K562 (cell line): ENCODE results near the gene STAT6. TPM values are rescaled to one million over a fixed set of nuclear protein-coding genes. Genes with fewer than 3 reads are reported as not detected.

Source experiments
- COPS2 ChIP-seq: fragments of 450-650 bp; conservative IDR thresholded peaks from 2 replicates; pipeline ENCODE4 v1.6.1; 2016; ENCODE audit warnings: mild to moderate bottlenecking, moderate library complexity
- HMG20B ChIP-seq: fragments of 250-450 bp; sonication (Bioruptor Pico); IDR thresholded peaks from 2 replicates; pipeline ENCODE4 v1.5.0; 2021; ENCODE audit warnings: mild to moderate bottlenecking
- HSF4 ChIP-seq: fragments of 250-450 bp; sonication (Bioruptor Pico); IDR thresholded peaks from 2 replicates; pipeline ENCODE4 v2.1.2; 2022; ENCODE audit warnings: mild to moderate bottlenecking, moderate library complexity, borderline replicate concordance
- L3MBTL2 ChIP-seq: fragments of 450-650 bp; IDR thresholded peaks from 2 replicates; pipeline ENCODE4 v1.6.1; 2016; ENCODE audit warnings: mild to moderate bottlenecking, moderate library complexity
- RB1 ChIP-seq: fragments of 450-650 bp; IDR thresholded peaks from 2 replicates; pipeline ENCODE4 v1.6.1; 2017; ENCODE audit warnings: low read depth, mild to moderate bottlenecking
- SRF ChIP-seq, 2 experiments: fragments of 250-450, 450-650 bp in 1 of 2; sonication (Bioruptor Pico) in 1 of 2; sonication (generic) in 1 of 2; formaldehyde crosslinking; IDR thresholded peaks; 2 replicates each; pipeline versions ENCODE4 v1.5.0 to v1.5.1; 2020 to 2022; ENCODE audit warnings: mild to moderate bottlenecking in 1 of 2, missing genetic modification reagents in 1 of 2
- TCFL5 ChIP-seq: fragments of 250-450 bp; sonication (Bioruptor Pico); conservative IDR thresholded peaks from 2 replicates; pipeline ENCODE4 v1.6.1; 2021; ENCODE audit warnings: mild to moderate bottlenecking, moderate library complexity, matching md5 sums
- TEAD2 ChIP-seq: fragments of 450-650 bp; IDR thresholded peaks from 2 replicates; pipeline ENCODE4 v1.6.1; 2016; ENCODE audit warnings: missing genetic modification characterization, control low read depth, missing compliant biosample characterization
- ZBTB7A ChIP-seq: IDR thresholded peaks from 2 replicates; pipeline ENCODE4 v1.6.1; 2011; ENCODE audit warnings: low read depth, mild to moderate bottlenecking, low read length, moderate library complexity, borderline replicate concordance; ENCODE audit not compliant: control insufficient read depth
- ZKSCAN3 ChIP-seq: fragments of 250-450 bp; sonication (Bioruptor Pico); IDR thresholded peaks from 2 replicates; pipeline ENCODE4 v1.4.0; 2020
- ZNF174 ChIP-seq: fragments of 250-450 bp; sonication (Bioruptor Pico); IDR thresholded peaks from 2 replicates; pipeline ENCODE4 v1.4.0; 2020; ENCODE audit warnings: mild to moderate bottlenecking
- ZNF696 ChIP-seq: fragments of 250-450 bp; sonication (Bioruptor Pico); conservative IDR thresholded peaks from 2 replicates; pipeline ENCODE4 v1.4.0; 2020; ENCODE audit warnings: mild to moderate bottlenecking, moderate library complexity
- ZNF785 ChIP-seq: fragments of 250-450 bp; sonication (Bioruptor Pico); IDR thresholded peaks from 2 replicates; pipeline ENCODE4 v1.4.0; 2020; ENCODE audit warnings: mild to moderate bottlenecking
- polyA plus RNA-seq, 8 experiments: library from polyadenylated mRNA; depleted of rRNA in 4 of 8; stranded (reverse) in 5 of 8; unstranded in 3 of 8; fragments of >200 nt; fragmentation: Nextera tagmentation in 2 of 8; fragmentation: Illumina TruSeq in 1 of 8; extraction: Ambion mirVana in 2 of 8; extraction: Trizol in 1 of 8; gene quantifications; 2 replicates each; pipeline versions ENCODE4 v1.2.1 to v1.2.3, GENCODE V29; 2011 to 2014; ENCODE audit warnings: inconsistent platforms in 1 of 8, missing spikeins in 1 of 8
- total RNA-seq, 7 experiments: library from RNA; depleted of rRNA in 6 of 7; stranded (reverse); fragments of >200 nt in 6 of 7; fragmentation: Illumina TruSeq in 2 of 7; extraction: Trizol in 2 of 7; gene quantifications; 2 replicates each; pipeline versions ENCODE4 v1.2.1 to v1.2.3, GENCODE V29; 2011 to 2021; ENCODE audit warnings: low replicate concordance in 1 of 7
- TF ChIP-seq, protein P1 (sequence below): fragments of 250-450 bp; sonication (Bioruptor Pico); IDR thresholded peaks from 2 replicates; pipeline ENCODE4 v1.4.0; 2020
- TF ChIP-seq, protein P2 (sequence below): sonication (generic); formaldehyde crosslinking; IDR thresholded peaks from 2 replicates; pipeline ENCODE4 v1.8.0; 2022; ENCODE audit warnings: missing genetic modification reagents, mild to moderate bottlenecking, moderate library complexity, borderline replicate concordance
- TF ChIP-seq, protein P3 (sequence below): fragments of 450-650 bp; formaldehyde crosslinking; IDR thresholded peaks from 2 replicates; pipeline ENCODE4 v1.4.0; 2020; ENCODE audit warnings: mild to moderate bottlenecking, moderate library complexity
- TF ChIP-seq, protein P4 (sequence below): fragments of 250-450 bp; sonication (Bioruptor Pico); IDR thresholded peaks from 2 replicates; pipeline ENCODE4 v1.5.0; 2020; ENCODE audit warnings: mild to moderate bottlenecking
- TF ChIP-seq, protein P5 (sequence below): sonication (generic); formaldehyde crosslinking; IDR thresholded peaks from 2 replicates; pipeline ENCODE4 v1.8.0; 2023; ENCODE audit warnings: missing genetic modification reagents, mild to moderate bottlenecking, borderline replicate concordance

STAT6 gene
- total and polyA plus RNA-seq, 9 of the 15 experiments (the other 6 are each of a cell fraction or from before 2014, with no cell fraction given) = 2.4 to 49.5 (median 26.5) TPM

DNA sequence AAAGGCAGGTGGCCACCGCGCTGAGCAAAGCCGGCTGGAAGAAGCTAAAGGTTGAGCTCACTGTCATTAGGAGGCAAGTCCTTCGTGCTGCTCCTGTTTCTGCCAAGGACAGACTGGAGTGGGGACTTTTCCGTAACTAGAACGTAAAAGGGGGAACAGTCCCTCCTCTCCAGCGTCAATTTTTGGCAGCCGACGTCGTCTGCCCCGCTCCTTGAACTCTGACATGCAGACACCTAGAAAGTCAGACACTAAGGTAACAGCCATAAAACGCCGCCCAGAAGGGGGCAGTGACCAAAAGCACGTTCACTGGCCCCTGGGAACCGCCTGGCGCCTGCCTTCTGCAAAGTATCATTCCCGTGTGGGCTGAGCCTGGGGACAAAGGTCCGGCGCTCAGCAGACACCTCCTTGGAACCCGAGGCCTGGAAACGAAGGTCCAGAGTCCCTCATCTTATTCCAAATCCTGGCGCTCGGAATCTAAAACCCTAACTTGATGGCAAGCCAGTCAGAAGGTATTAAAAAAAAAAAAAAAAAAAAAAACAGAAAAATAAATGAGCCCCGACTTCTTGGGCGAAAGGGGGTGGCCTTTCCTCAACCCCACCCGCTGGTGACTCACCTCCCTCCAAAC is 16.1 kb upstream of the STAT6 start (continued):
- TF ChIP-seq TEAD2 (tag) = no peak
- TF ChIP-seq HMG20B = no peak
- TF ChIP-seq ZBTB7A = peak; percentile 52; the same call in 1 of the 2 replicates
- TF ChIP-seq, protein P1, sequence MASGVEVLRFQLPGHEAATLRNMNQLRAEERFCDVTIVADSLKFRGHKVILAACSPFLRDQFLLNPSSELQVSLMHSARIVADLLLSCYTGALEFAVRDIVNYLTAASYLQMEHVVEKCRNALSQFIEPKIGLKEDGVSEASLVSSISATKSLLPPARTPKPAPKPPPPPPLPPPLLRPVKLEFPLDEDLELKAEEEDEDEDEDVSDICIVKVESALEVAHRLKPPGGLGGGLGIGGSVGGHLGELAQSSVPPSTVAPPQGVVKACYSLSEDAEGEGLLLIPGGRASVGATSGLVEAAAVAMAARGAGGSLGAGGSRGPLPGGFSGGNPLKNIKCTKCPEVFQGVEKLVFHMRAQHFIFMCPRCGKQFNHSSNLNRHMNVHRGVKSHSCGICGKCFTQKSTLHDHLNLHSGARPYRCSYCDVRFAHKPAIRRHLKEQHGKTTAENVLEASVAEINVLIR (CRISPR knock-in tag) = no peak
- TF ChIP-seq ZNF174 = no peak
- TF ChIP-seq ZNF785 (CRISPR knock-in tag) = no peak
- no peak for TF ChIP-seq ZNF696 (CRISPR knock-in tag)
- TF ChIP-seq, protein P2, sequence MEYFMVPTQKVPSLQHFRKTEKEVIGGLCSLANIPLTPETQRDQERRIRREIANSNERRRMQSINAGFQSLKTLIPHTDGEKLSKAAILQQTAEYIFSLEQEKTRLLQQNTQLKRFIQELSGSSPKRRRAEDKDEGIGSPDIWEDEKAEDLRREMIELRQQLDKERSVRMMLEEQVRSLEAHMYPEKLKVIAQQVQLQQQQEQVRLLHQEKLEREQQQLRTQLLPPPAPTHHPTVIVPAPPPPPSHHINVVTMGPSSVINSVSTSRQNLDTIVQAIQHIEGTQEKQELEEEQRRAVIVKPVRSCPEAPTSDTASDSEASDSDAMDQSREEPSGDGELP (CRISPR knock-in tag) = no peak
- TF ChIP-seq COPS2 = no peak
- no peak for TF ChIP-seq HSF4 (CRISPR knock-in tag)
- no peak for TF ChIP-seq ZKSCAN3 (CRISPR knock-in tag)
- TF ChIP-seq, protein P3, sequence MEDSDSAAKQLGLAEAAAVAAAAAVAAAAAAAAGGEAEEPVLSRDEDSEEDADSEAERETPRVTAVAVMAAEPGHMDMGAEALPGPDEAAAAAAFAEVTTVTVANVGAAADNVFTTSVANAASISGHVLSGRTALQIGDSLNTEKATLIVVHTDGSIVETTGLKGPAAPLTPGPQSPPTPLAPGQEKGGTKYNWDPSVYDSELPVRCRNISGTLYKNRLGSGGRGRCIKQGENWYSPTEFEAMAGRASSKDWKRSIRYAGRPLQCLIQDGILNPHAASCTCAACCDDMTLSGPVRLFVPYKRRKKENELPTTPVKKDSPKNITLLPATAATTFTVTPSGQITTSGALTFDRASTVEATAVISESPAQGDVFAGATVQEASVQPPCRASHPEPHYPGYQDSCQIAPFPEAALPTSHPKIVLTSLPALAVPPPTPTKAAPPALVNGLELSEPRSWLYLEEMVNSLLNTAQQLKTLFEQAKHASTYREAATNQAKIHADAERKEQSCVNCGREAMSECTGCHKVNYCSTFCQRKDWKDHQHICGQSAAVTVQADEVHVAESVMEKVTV = 0 out of 2 replicates have a peak, but pooled peaks have one; percentile 10
- peak; percentile 93 for TF ChIP-seq L3MBTL2
- TF ChIP-seq TCFL5 (CRISPR knock-in tag) = no peak
- TF ChIP-seq, protein P4, sequence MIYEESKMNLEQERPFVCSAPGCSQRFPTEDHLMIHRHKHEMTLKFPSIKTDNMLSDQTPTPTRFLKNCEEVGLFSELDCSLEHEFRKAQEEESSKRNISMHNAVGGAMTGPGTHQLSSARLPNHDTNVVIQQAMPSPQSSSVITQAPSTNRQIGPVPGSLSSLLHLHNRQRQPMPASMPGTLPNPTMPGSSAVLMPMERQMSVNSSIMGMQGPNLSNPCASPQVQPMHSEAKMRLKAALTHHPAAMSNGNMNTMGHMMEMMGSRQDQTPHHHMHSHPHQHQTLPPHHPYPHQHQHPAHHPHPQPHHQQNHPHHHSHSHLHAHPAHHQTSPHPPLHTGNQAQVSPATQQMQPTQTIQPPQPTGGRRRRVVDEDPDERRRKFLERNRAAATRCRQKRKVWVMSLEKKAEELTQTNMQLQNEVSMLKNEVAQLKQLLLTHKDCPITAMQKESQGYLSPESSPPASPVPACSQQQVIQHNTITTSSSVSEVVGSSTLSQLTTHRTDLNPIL (CRISPR knock-in tag) = no peak
- TF ChIP-seq, protein P5, sequence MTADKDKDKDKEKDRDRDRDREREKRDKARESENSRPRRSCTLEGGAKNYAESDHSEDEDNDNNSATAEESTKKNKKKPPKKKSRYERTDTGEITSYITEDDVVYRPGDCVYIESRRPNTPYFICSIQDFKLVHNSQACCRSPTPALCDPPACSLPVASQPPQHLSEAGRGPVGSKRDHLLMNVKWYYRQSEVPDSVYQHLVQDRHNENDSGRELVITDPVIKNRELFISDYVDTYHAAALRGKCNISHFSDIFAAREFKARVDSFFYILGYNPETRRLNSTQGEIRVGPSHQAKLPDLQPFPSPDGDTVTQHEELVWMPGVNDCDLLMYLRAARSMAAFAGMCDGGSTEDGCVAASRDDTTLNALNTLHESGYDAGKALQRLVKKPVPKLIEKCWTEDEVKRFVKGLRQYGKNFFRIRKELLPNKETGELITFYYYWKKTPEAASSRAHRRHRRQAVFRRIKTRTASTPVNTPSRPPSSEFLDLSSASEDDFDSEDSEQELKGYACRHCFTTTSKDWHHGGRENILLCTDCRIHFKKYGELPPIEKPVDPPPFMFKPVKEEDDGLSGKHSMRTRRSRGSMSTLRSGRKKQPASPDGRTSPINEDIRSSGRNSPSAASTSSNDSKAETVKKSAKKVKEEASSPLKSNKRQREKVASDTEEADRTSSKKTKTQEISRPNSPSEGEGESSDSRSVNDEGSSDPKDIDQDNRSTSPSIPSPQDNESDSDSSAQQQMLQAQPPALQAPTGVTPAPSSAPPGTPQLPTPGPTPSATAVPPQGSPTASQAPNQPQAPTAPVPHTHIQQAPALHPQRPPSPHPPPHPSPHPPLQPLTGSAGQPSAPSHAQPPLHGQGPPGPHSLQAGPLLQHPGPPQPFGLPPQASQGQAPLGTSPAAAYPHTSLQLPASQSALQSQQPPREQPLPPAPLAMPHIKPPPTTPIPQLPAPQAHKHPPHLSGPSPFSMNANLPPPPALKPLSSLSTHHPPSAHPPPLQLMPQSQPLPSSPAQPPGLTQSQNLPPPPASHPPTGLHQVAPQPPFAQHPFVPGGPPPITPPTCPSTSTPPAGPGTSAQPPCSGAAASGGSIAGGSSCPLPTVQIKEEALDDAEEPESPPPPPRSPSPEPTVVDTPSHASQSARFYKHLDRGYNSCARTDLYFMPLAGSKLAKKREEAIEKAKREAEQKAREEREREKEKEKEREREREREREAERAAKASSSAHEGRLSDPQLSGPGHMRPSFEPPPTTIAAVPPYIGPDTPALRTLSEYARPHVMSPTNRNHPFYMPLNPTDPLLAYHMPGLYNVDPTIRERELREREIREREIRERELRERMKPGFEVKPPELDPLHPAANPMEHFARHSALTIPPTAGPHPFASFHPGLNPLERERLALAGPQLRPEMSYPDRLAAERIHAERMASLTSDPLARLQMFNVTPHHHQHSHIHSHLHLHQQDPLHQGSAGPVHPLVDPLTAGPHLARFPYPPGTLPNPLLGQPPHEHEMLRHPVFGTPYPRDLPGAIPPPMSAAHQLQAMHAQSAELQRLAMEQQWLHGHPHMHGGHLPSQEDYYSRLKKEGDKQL (CRISPR knock-in tag) = no peak
- peak in 1 of 2 experiments; percentile 27; a peak in 1 of 4 replicates for TF ChIP-seq SRF (CRISPR knock-in tag; IDR thresholded peaks at IDR 0.05)
- TF ChIP-seq RB1 = peak; percentile 65; the same call in 1 of the 2 replicates
